Limb (tissue), 2 donors: ENCODE measurements around the gene WDR20.
"Not testable (repeated sequence)": the region's sequence is repeated elsewhere in the genome, so short reads cannot be mapped to it uniquely, and the experiment has no call there.

Source experiments
- DNase-seq, 2 donors: peaks; one replicate each; pipeline ENCODE4 v3.0.0-alpha.2; 2016; ENCODE audit errors: extremely low spot score in 2 of 2

Gene WDR20

GRCh38 chr14:102139286-102140026 lies at the start of gene WDR20:
Gene WDR20, plus strand, starts transcription at chr14:102139897. Its CDS starts 27 bp downstream, at chr14:102139924.
- DNase-seq: peak; percentile 99

- DNase-seq: no peak
Observed at GRCh38 chr14:102090713-102091112, 49.0 kb upstream of the WDR20 start.

- DNase-seq: no peak
Observed at GRCh38 chr14:102092806-102093205, 46.9 kb upstream of the WDR20 start.

- DNase-seq: no peak
Observed at GRCh38 chr14:102094101-102094500, 45.6 kb upstream of the WDR20 start.

- no peak for DNase-seq
Observed at GRCh38 chr14:102095231-102095870, 44.3 kb upstream of the WDR20 start.

- peak; percentile 5 to 41 for DNase-seq
Observed at GRCh38 chr14:102095871-102096568, 43.7 kb upstream of the WDR20 start.

GRCh38 chr14:102096569-102097188 lies 43.0 kb upstream of the WDR20 start:
- DNase-seq: peak; percentile 84 to 90

- DNase-seq: no peak
Observed at GRCh38 chr14:102097441-102098135, 42.1 kb upstream of the WDR20 start.

GRCh38 chr14:102103062-102103695 lies 36.5 kb upstream of the WDR20 start:
- DNase-seq: no peak

- DNase-seq: no peak
Observed at GRCh38 chr14:102105369-102105768, 34.3 kb upstream of the WDR20 start.

- DNase-seq: not testable (repeated sequence)
Observed at GRCh38 chr14:102109332-102109731, 30.4 kb upstream of the WDR20 start.

GRCh38 chr14:102111101-102111500 lies 28.6 kb upstream of the WDR20 start:
- DNase-seq: no peak

GRCh38 chr14:102116361-102117180 lies 23.1 kb upstream of the WDR20 start:
- no peak for DNase-seq

GRCh38 chr14:102117852-102118251 lies 21.8 kb upstream of the WDR20 start:
- no peak for DNase-seq

GRCh38 chr14:102120888-102121287 lies 18.8 kb upstream of the WDR20 start:
- no peak for DNase-seq

- DNase-seq: no peak
Observed at GRCh38 chr14:102121567-102121966, 18.1 kb upstream of the WDR20 start.

- no peak for DNase-seq
Observed at GRCh38 chr14:102124419-102124818, 15.3 kb upstream of the WDR20 start.

GRCh38 chr14:102125546-102125945 lies 14.2 kb upstream of the WDR20 start:
- DNase-seq: no peak

GRCh38 chr14:102126807-102127455 lies 12.8 kb upstream of the WDR20 start:
- DNase-seq: no peak
